ENCODE data around the gene PMF1. TPM values are rescaled to one million over a fixed set of nuclear protein-coding genes. Genes with fewer than 3 reads are reported as not detected.

The PMF1 gene
- total RNA-seq, 1 donor from 2014 or later, result 131 TPM

DNA sequence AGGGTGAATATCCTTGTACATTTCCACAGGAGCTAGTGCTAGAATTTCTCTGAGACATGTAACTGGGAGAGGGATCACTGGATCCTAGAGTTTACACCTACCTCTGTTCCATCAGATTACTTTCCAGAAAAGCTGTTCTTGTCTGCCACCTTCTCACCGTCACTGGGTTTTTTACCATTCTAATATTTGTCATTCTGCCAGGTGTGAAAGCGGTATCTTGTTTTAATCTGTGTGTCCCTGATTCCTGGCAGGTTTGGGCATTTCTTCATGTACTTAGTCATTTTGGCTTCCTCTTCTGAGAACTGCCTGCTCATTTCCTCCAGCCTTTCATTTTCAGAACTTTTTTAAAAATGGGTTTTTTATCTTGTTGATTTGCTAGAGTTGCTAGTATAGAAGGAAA lies 5.1 kb downstream of the PMF1 start:
- no peak for DNase-seq (ENCODE audit: low read depth)
- H3K4me3 ChIP-seq (ENCODE audit: low read depth, low read length), result no peak overlapping the region
- TF ChIP-seq, protein P1, sequence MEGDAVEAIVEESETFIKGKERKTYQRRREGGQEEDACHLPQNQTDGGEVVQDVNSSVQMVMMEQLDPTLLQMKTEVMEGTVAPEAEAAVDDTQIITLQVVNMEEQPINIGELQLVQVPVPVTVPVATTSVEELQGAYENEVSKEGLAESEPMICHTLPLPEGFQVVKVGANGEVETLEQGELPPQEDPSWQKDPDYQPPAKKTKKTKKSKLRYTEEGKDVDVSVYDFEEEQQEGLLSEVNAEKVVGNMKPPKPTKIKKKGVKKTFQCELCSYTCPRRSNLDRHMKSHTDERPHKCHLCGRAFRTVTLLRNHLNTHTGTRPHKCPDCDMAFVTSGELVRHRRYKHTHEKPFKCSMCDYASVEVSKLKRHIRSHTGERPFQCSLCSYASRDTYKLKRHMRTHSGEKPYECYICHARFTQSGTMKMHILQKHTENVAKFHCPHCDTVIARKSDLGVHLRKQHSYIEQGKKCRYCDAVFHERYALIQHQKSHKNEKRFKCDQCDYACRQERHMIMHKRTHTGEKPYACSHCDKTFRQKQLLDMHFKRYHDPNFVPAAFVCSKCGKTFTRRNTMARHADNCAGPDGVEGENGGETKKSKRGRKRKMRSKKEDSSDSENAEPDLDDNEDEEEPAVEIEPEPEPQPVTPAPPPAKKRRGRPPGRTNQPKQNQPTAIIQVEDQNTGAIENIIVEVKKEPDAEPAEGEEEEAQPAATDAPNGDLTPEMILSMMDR (conservative IDR thresholded peaks at IDR 0.05; ENCODE audit: low read depth, low read length), result no peak

DNA sequence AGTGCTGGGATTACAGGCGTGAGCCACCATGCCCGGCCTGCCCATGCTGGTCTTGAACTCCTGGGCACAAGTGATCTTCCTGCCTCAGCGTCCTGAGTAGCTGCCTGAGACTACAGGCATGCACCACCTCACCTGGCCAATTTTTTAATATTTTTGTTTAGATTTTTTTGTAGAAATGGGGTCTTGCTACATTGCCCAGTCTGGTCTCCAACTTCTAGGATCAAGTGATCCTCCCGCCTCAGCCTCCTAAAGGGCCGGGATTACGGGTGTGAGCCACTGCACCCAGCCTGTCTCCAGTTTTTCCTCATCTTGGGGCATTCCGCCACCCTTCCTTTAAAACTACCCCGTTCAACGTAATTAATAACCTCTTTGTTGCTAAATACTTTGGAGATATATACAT lies 7.4 kb downstream of the PMF1 start:
- TF ChIP-seq, protein P1 (conservative IDR thresholded peaks at IDR 0.05; ENCODE audit: low read depth, low read length), result no peak
- H3K4me3 ChIP-seq (ENCODE audit: low read depth, low read length), result no peak overlapping the region
- no peak for DNase-seq (ENCODE audit: low read depth)

DNA sequence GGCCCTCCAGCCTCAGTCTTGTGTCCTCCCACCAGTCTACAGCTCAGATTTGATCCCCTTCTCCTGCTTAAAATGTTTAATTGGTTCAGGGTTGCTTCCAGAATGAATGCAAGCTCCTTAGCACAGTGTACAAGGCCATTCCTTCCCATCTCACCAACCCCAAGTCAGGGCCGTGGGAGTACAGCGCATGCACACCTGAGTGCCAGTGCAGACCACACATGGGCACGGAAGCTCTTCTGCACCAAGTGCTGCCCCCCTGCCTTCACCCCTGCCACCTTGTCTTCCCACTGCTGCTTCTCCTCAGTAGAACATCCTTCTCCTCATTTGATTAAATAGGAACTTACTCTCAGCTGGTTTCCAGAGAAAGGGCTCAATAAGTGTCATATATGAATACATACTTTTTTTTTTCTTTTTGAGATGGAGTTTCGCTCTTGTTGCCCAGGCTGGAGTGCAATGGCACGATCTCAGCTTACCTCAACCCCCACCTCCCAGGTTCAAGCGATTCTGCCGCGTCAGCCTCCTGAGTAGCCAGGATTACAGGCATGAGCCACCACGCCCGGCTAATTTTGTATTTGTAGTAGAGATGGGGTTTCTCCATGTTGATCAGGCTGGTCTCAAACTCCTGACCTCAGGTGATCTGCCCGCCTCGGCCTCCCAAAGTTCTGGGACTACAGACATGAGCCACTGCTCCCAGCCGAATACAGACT lies 9.3 kb downstream of the PMF1 start:
- TF ChIP-seq, protein P1 (conservative IDR thresholded peaks at IDR 0.05; ENCODE audit: low read depth, low read length), result no peak
- DNase-seq (ENCODE audit: low read depth), result no peak
- no peak overlapping the region for H3K4me3 ChIP-seq (ENCODE audit: low read depth, low read length)

DNA sequence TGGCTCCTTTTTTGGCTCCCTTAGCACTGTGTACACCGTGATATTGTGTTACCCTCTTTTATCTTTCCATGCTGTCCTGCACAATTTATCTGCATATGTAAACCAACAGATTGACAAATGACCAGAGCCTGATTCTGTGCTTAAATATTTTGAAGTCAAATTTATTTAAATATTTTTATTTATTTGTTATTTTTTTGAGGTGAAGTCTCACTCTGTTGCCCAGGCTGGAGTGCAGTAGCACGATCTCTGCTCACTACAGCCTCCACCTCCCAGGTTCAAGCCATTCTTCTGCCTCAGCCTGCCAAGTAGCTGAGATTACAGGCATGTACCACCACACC lies 12.8 kb downstream of the PMF1 start:
- no peak overlapping the region for H3K4me3 ChIP-seq (ENCODE audit: low read depth, low read length)
- DNase-seq (ENCODE audit: low read depth), result no peak
- TF ChIP-seq, protein P1 (conservative IDR thresholded peaks at IDR 0.05; ENCODE audit: low read depth, low read length), result no peak

DNA sequence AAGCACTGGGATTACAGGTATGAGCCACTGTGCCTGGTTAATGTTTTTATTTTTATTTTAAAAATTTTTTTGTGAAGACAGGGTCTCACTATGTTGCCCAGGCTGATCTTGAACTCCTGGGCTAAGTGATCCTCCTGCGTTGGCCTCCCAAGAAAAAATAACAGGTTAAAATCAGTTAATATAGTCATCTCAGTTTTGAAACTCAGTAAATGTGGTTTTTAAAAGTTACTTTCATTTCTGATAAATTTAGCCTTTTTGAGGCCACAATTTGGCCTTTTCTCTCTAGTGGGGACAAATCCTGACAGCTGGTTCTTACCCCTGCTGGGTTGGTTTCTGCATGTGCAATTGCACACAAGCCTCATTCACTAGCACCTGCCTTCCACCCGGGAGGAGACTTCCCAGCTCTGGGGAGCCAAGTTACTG lies 13.3 kb downstream of the PMF1 start:
- TF ChIP-seq, protein P1 (conservative IDR thresholded peaks at IDR 0.05; ENCODE audit: low read depth, low read length), result no peak
- no peak for DNase-seq (ENCODE audit: low read depth)
- H3K4me3 ChIP-seq (ENCODE audit: low read depth, low read length), result no peak overlapping the region

DNA sequence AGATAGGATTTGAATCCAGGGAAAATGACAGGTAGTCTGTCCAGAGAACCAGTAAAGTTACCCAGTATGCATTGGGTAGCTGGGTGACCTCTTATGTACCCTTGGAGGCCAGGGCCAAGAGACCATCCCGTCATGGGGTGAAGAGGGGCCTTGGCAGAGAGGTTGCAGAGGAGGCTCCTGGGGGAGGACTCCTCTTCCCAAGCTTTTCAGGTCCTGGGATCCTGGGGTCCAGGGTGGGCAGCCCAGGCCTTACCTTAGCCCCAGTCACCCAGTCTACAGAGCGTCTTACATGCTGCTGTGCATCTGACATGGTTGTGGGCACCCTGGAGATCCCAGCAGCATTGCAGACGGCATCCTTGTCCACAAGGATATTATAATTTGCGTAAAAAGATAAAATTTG lies 14.0 kb downstream of the PMF1 start:
- DNase-seq (ENCODE audit: low read depth), result no peak
- no peak overlapping the region for H3K4me3 ChIP-seq (ENCODE audit: low read depth, low read length)
- TF ChIP-seq, protein P1 (conservative IDR thresholded peaks at IDR 0.05; ENCODE audit: low read depth, low read length), result no peak

DNA sequence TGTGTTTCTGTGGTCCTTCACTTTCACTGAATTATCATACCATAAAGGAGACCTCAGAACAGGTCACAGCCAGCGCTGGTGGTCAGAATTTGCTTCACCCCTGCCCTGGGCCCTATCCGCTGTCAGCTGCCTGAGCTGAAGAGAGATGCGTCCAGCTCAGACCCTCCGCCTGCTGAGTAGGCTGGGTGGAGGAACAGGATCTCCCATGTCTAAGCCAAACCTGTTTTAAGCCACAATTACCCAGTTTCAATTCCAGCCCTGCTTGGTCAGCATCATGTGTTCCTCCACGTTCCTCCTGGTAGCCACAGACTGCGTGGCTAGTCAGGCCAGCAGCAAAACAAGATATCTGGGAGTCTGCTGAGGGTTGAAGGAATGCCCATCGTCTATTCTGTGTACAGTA lies 15.7 kb downstream of the PMF1 start:
- no peak for DNase-seq (ENCODE audit: low read depth)
- TF ChIP-seq, protein P1 (conservative IDR thresholded peaks at IDR 0.05; ENCODE audit: low read depth, low read length), result no peak
- H3K4me3 ChIP-seq (ENCODE audit: low read depth, low read length), result no peak overlapping the region
